ENCODE measurements around the gene PDZD11. TPM values are rescaled to one million over a fixed set of nuclear protein-coding genes. Genes with fewer than 3 reads are reported as not detected.

Gene PDZD11
- total and polyA plus RNA-seq, 9 of the 15 experiments (the other 6 are each of a cell fraction or from before 2014, with no cell fraction given), result 21.9 to 109 (median 36.4) TPM

DNA sequence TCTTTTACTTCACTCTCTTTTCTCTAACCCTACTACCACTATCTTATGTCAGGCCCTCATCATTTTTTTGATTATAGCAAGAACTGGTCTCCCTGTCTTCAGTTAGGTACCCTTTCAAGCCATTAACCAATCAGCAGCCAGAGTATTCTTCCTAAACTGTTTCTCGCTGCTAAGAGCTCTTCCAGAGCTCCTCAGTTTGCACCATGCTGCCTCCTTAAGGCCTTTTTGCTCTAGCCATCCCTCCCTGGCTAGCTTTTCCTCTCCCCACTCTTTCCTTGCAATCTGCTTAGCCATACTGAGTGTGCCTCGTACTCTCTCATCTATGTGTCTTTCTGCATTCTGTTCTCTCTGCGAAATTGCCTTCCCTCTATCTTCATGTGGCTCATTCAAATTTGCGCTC lies 33.1 kb upstream of the PDZD11 start:
- in situ Hi-C loops (cut with MboI) (no loop called here), intact Hi-C loops (cut with micrococcal nuclease) (no loop called here)
- Histone ChIP-seq H3K9ac (ENCODE audit: insufficient read depth in 1 of 2, low read depth in 2 of 2, low read length in 2 of 2) (no peak overlapping the region), H3K36me3 (ENCODE audit: control insufficient read depth, insufficient read depth, low read length) (peaks cover 2% of the 10 kb centered on the region; the same call in 1 of the 3 replicates), H3K9me3 (replicated peaks; ENCODE audit: control insufficient read depth, insufficient read depth, low read depth, low read length) (no peaks in the 10 kb centered on the region), H3K79me2 (ENCODE audit: control insufficient read depth, insufficient read depth, low read length) (no peaks in the 10 kb centered on the region), H3K4me1 (replicated peaks in 1 of 2; ENCODE audit: control insufficient read depth in 2 of 2, insufficient read depth in 2 of 2, low read length in 2 of 2) (no peaks in the 10 kb centered on the region), H3K27me3 (ENCODE audit: control insufficient read depth in 2 of 2, insufficient read depth in 2 of 2, low read length in 2 of 2) (no peaks in the 10 kb centered on the region), H3K9me1 (ENCODE audit: control insufficient read depth, insufficient read depth, low read length) (no peaks in the 10 kb centered on the region), H3K4me3 (no peak overlapping the region), H3K4me2 (ENCODE audit: insufficient read depth, low read length) (no peak overlapping the region), H3K27ac (ENCODE audit: extremely low read depth, low read depth, low read length) (no peak overlapping the region), H4K20me1 (replicated peaks; ENCODE audit: control insufficient read depth, insufficient read depth, low read length) (no peaks in the 10 kb centered on the region), H2AFZ (ENCODE audit: low read depth, low read length) (no peak overlapping the region)
- POLR2A ChIA-PET, result no interaction called here
- no TSS peak for BruUV-seq (replicated peaks)
- no peak for FAIRE-seq
- CTCF ChIA-PET (ENCODE audit: low intra/inter-chr PET ratio), result no interaction called here
- 90% methylated on average over 4 of the region's 4 CpGs for WGBS (ENCODE audit: insufficient coverage, low coverage, missing lambda C conversion rate)
- no peak for DNase-seq (ENCODE audit: extremely low read depth in 1 of 4, low spot score in 3 of 4)
- ATAC-seq, result no peak
- no peak for TF ChIP-seq PHB2 (IDR thresholded peaks at IDR 0.05; ENCODE audit: low read depth)
- TF ChIP-seq ZNF695 (CRISPR knock-in tag; IDR thresholded peaks at IDR 0.05), result no peak
- TF ChIP-seq POU5F1 (IDR thresholded peaks at IDR 0.05; ENCODE audit: borderline replicate concordance, low read depth, low read length, partially characterized antibody), result no peak
- TF ChIP-seq, protein P1, sequence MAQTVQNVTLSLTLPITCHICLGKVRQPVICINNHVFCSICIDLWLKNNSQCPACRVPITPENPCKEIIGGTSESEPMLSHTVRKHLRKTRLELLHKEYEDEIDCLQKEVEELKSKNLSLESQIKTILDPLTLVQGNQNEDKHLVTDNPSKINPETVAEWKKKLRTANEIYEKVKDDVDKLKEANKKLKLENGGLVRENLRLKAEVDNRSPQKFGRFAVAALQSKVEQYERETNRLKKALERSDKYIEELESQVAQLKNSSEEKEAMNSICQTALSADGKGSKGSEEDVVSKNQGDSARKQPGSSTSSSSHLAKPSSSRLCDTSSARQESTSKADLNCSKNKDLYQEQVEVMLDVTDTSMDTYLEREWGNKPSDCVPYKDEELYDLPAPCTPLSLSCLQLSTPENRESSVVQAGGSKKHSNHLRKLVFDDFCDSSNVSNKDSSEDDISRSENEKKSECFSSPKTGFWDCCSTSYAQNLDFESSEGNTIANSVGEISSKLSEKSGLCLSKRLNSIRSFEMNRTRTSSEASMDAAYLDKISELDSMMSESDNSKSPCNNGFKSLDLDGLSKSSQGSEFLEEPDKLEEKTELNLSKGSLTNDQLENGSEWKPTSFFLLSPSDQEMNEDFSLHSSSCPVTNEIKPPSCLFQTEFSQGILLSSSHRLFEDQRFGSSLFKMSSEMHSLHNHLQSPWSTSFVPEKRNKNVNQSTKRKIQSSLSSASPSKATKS (CRISPR knock-in tag; IDR thresholded peaks at IDR 0.05), result no peak
- no peak for TF ChIP-seq MAFK (IDR thresholded peaks at IDR 0.05; ENCODE audit: low read length)
- no peak for TF ChIP-seq KDM4B (IDR thresholded peaks at IDR 0.05; ENCODE audit: borderline replicate concordance in 2 of 2, low read depth in 1 of 2)
- TF ChIP-seq KAT7 (CRISPR knock-in tag; IDR thresholded peaks at IDR 0.05; ENCODE audit: borderline replicate concordance), result no peak
- no peak for TF ChIP-seq SETDB1 (IDR thresholded peaks at IDR 0.05; ENCODE audit: low read length)
- no peak for TF ChIP-seq HDAC6 (IDR thresholded peaks at IDR 0.05; ENCODE audit: low read depth, low read length)
